ENCODE results near the gene BCAN.
"Not testable (repeated sequence)": the region's sequence is repeated elsewhere in the genome, so short reads cannot be mapped to it uniquely, and the experiment has no call there.

The BCAN gene, protein sequence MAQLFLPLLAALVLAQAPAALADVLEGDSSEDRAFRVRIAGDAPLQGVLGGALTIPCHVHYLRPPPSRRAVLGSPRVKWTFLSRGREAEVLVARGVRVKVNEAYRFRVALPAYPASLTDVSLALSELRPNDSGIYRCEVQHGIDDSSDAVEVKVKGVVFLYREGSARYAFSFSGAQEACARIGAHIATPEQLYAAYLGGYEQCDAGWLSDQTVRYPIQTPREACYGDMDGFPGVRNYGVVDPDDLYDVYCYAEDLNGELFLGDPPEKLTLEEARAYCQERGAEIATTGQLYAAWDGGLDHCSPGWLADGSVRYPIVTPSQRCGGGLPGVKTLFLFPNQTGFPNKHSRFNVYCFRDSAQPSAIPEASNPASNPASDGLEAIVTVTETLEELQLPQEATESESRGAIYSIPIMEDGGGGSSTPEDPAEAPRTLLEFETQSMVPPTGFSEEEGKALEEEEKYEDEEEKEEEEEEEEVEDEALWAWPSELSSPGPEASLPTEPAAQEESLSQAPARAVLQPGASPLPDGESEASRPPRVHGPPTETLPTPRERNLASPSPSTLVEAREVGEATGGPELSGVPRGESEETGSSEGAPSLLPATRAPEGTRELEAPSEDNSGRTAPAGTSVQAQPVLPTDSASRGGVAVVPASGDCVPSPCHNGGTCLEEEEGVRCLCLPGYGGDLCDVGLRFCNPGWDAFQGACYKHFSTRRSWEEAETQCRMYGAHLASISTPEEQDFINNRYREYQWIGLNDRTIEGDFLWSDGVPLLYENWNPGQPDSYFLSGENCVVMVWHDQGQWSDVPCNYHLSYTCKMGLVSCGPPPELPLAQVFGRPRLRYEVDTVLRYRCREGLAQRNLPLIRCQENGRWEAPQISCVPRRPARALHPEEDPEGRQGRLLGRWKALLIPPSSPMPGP

GRCh38 chr1:156641761-156642264 is at the start of gene BCAN:
Gene BCAN (plus strand): TSS chr1:156642117. CDS start chr1:156646055, 3,938 bp downstream.
- no peak for DNase-seq (ENCODE audit: low read depth in 3 of 3)

DNA sequence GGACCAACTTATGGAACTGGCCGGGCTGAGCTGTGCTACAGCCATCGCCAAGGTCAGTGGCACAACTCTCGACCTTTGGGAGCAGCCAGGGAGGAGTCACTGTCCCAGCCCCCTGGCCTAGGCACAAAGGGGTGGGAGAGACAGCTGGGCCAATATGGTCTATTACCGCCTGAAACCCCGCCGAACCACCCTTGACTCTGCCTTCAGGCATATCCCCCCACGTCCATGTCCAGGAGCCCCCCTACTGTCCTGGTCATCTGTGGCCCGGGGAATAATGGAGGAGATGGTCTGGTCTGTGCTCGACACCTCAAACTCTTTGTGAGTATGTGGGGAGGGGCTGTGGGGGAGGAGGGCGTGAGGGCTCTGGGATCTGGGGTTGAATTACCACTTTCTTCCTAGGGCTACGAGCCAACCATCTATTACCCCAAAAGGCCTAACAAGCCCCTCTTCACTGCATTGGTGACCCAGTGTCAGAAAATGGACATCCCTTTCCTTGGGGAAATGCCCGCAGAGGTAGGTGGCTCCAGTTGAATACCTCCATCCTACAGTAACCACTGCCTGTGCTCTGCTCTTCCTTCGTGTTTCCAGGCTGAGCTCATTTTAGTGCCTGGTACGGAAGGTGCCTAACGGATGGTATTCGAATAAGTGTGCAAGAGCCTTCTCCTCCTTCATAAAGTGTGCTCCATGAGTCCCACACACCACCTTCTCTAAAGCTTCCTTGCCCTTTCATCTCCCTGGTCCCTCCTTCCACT is 49.6 kb upstream of the BCAN start:
- DNase-seq (ENCODE audit: low read depth in 3 of 3), result no peak

GRCh38 chr1:156592910-156593660 is 48.8 kb upstream of the BCAN start:
- no peak for DNase-seq (ENCODE audit: low read depth in 3 of 3)

DNA sequence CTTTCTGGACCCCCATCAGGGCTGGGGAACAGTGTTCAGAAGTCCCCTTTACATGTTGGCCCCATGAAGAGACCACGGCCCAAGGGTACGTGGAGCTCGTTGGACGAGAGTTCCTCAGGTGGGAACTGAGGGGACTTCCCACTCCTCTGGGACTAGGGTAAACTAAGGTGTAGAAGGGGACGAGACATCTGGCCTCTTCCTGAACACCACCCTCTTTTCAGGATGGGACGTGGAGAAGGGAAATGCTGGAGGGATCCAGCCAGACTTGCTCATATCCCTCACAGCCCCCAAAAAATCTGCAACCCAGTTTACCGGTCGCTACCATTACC is 48.3 kb upstream of the BCAN start:
- DNase-seq (ENCODE audit: low read depth in 3 of 3), result no peak

DNA sequence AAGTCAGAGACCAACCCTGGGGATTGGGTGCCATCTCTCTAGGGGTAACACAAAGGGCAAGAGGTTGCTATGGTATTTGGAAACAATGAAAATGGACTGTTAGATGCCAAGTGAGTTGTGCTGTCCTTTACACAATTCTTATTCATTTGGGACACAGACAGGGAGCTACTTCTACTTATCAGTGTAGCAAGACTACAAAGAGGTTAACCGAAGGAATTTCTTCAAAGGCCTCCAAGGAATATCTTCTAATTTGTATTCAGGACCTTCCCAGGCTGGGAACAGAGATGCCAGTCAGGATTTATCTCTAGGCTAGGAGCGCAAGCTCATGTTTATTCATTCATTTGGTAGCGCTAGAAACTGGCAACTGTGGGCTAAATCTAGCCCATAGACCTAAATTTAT is 47.7 kb upstream of the BCAN start:
- no peak for DNase-seq (ENCODE audit: low read depth in 3 of 3)

DNA sequence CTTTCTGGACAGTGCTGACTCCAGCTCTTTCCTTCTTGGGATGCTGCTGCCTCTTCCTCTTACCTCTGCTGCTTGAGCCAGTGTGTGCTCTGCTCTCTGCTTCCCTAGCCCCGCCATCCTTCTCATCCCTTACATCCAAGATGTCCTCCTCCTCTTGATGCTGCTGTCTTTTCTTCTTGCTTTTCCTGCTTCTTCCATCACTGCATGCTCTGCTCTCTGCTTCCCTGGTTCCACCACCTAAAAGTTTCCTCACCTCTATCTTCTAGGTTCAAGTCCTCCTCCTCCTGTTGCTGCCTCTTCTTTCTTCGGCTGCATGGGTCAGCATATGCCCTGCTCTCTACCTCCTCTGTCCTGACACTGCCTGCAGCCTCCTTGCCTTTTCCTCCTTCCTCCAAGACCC is 46.9 kb upstream of the BCAN start:
- DNase-seq (ENCODE audit: low read depth in 3 of 3), result no peak

DNA sequence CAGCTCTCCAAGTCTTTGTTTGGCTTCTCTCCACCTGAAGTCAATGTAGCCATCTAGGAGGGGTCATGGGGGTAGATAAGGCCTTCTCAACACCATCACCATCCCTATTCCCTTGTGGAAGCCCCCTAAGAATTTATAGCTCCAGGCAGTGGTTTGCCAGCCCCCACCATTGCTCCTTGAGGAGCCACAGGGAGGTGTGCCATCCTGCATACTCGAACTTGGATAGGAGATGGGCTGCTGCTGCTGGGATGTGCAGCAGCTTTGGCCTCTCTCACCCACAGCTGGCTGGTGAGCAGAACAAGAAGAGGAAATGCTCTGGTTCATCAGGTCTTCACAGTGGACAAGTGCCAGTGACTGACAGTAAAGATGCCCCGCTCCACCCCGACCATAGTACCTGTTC is 45.5 kb upstream of the BCAN start:
- no peak for DNase-seq (ENCODE audit: low read depth in 3 of 3)

DNA sequence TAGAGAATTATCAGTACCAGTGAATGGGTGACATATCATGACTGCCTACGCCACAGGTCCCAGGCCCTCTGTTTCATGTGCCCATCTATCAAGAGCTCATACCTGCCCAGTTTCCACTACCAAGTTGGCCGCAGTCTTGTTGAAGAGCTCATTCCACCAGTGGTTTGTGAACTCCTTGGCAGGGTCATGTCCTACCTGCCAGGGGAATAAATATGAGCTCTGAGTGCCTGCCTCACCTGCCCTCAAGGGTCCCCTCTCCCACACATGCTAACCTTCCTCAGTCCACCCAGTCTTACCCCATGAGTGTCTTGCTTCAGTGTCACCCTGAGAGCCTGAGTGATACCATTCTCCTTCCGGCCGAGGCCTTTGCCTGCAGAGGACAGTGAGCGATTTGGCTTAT is 43.8 kb upstream of the BCAN start:
- no peak for DNase-seq (ENCODE audit: low read depth in 3 of 3)

GRCh38 chr1:156598731-156599432 is 43.0 kb upstream of the BCAN start:
- no peak for DNase-seq (ENCODE audit: low read depth in 3 of 3)

- no peak for DNase-seq (ENCODE audit: low read depth in 3 of 3)
Measured at GRCh38 chr1:156599811-156600210, 42.1 kb upstream of the BCAN start.

DNA sequence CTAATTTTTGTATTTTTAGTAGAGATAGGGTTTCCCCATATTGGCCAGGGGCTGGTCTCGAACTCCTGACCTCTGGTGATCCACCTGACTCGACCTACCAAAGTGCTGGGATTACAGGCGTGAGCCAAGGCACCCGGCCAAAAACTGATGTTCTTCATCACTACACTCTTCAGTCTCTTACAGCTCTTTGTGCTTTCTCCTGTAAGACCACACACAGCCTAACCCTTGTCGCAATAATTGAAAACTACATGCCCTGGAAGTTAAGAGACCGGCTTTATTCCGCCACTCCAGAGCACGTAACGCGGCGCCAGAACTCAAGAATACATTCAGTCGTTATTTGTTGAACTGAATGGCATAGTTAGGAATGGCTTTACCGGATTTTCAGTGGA is 41.2 kb upstream of the BCAN start:
- DNase-seq (ENCODE audit: low read depth in 3 of 3), result no peak

DNA sequence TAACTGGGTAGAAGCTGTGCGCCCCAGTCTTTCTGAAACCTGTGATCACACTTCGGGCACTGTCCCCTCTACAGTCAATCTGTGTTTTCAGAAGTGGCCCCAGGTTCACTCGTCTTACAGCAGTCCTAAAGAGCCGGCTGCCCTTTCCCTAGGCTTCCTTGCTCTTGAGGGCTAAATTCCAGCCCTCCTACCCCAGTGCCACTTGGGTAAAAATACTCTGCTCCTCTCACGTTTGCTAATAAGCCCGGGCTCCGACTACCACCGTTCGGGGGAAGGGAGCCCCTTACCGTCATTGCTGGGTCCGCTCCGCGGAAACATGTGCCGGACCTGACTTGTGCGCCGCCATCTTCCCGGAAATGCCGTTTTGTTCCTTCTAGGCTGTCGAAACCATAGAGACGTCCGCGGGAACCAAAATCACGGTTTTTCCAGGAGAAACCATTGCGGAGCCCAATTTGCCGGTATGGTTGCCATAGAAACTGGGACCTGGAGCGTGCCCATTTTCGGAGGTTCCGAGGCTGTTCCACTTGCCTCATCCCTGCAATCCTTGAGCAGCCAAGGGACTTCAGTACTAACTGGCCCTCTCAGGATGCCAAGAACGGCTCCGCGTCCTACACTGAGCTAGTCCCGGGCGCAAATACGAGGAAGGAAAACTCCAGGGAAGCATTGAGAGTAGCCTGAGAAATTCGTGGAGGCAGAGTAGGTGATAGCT is 40.6 kb upstream of the BCAN start, which contains the start of gene GPATCH4:
GPATCH4 (minus strand) TSS at position 358 of the 709 bp plus-strand sequence.
- DNase-seq (ENCODE audit: low read depth in 3 of 3), result peak; percentile 47 to 71 (median 58)

DNA sequence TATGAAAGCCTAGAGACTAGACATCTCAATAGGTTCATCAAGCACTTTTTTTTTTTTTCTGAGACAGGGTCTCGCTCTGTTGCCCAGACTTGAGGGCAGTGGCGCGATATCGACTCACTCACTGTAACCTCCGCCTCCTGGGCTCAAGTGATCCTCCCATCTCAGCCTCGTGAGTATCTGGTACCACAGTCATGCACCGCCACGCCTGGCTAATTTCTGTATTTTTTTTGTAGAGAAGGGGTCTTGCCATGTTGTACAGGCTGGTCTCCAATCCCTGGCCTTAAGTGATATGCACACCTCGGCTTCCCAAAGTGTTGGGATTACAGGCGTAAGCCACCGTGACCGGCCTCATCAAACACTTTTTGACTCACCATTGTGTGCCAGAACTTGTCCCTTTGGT is 40.0 kb upstream of the BCAN start:
- no peak for DNase-seq (ENCODE audit: low read depth in 3 of 3)

DNA sequence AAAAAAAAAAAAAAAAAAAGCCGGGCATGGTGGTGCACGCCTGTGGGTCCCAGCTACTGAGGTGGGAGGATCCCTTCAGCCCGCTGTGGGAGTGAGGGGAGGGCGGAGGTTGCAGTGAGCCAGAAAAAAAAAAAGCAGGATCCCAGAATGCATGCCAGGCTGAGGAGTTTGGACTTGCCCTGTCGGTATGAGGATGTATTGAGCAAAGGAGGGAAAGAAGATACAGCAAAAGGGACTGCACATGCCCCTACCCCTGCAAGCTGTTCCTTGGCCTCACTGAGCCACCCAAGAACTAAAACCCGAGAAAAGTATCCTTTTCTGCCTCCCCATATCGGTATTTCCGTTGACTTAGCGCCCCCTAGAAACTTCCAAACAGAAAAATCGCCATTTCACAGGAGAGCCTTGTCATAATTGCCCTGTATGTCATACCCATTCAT is 39.3 kb upstream of the BCAN start:
- DNase-seq (ENCODE audit: low read depth in 3 of 3), result no peak

- DNase-seq (ENCODE audit: low read depth in 3 of 3), result not testable (repeated sequence)
Measured at GRCh38 chr1:156607344-156607743, 34.6 kb upstream of the BCAN start.

DNA sequence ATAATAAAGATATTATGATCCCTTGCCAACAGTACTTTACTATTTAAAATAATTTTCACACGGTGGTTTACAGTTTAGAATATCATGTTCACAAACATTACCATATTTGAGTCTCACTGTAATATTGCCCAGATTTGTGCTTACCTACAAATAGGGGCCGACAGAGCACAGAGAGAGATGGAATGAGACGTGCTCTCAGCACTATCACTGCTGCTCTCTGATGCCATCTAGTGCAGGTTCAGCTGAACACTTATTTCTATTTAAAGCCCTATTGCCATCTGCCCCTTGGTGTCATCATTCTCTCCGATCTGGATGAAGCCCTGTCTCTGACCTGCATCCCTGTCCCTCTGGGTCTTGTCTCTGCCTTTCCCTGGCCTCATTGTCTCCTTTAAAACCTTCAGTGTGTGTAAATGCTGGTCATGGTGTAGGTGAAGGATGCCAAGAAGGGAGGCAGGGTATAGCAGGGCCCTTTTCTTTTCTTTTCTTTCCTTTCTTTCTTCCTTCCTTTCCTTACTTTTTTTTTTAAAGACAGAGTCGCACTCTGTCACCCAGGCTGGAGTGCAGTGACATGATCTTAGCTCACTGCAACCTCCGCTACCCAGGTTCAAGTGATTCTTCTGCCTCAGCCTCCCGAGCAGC is 33.8 kb upstream of the BCAN start:
- peak in 1 of 3 experiments; percentile 41 for DNase-seq (ENCODE audit: low read depth in 3 of 3)

DNA sequence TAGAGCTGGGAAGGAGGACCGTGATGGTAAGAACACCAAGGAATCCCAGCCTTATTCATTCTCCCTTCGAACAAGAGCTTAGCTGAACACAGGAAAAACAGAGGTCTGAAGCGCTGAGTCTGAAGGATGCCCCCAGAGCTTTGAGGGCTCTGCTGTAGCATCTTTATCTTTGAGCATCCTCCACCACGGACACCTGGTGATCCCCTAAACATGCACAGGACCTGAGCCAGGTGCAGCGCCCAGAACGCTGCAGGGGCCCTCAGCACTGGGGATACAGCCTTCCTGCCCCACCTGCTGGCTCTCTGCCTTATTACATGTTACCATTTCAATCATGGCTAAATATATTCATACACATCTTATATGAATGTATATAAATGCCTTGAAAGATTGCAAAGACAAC is 32.9 kb upstream of the BCAN start:
- peak in 1 of 3 experiments; percentile 45 for DNase-seq (ENCODE audit: low read depth in 3 of 3)

GRCh38 chr1:156610072-156610471 is 31.8 kb upstream of the BCAN start:
- not testable (repeated sequence) for DNase-seq (ENCODE audit: low read depth in 3 of 3)

DNA sequence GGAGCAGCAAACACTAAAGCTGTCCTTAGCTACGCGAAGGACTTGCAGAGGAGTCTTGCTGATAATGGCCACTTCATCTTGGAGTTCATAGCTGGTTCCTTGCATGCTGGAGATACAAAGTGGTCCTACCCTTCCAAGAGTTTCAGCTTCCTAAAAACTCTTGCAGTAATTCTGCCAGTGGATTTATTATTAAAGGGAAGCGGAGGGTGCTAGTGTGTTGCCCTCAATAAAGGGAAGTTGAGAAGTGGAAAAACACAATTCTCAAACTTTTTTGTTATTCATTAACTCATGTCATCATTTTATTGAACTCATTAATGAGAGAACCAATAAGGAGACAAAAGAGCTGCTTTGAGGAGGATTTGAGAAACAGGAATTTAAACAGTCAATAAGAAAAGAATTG is 29.3 kb upstream of the BCAN start:
- no peak for DNase-seq (ENCODE audit: low read depth in 3 of 3)

Measured in stimulated activated CD4-positive, alpha-beta T cell treated with anti-CD3 and anti-CD28 coated beads, TNF-alpha, amount 100 ng/mL, for 4 hours (primary cell).